Glutamatergic neuron (in vitro differentiated cells): Measurements from ENCODE around the gene NEK11. TPM values are rescaled to one million over a fixed set of nuclear protein-coding genes. Genes with fewer than 3 reads are reported as not detected.

Experiments used
- DNase-seq: peaks from one replicate; pipeline ENCODE4 v3.0.0; 2022
- H3K27ac Mint-ChIP-seq: one replicate; pipeline ENCODE4 v1.8.0; 2020; ENCODE audit warnings: mild to moderate bottlenecking, mixed read lengths, inconsistent platforms; ENCODE audit not compliant: unreplicated experiment
- H3K27me3 Mint-ChIP-seq: one replicate; pipeline ENCODE4 v1.8.0; 2020; ENCODE audit warnings: mild to moderate bottlenecking, moderate library complexity, mixed read lengths, inconsistent platforms; ENCODE audit not compliant: unreplicated experiment
- H3K36me3 Mint-ChIP-seq: one replicate; pipeline ENCODE4 v1.8.0; 2020; ENCODE audit warnings: mild to moderate bottlenecking, mixed read lengths, inconsistent platforms; ENCODE audit not compliant: unreplicated experiment
- H3K4me1 Mint-ChIP-seq: one replicate; pipeline ENCODE4 v1.8.0; 2020; ENCODE audit warnings: mild to moderate bottlenecking, low read depth, mixed read lengths, inconsistent platforms; ENCODE audit not compliant: unreplicated experiment
- H3K4me3 Mint-ChIP-seq: one replicate; pipeline ENCODE4 v1.8.0; 2020; ENCODE audit warnings: mild to moderate bottlenecking, mixed read lengths, inconsistent platforms; ENCODE audit not compliant: unreplicated experiment
- H3K9me3 Mint-ChIP-seq: one replicate; pipeline ENCODE4 v1.8.0; 2020; ENCODE audit warnings: mild to moderate bottlenecking, moderate library complexity, mixed read lengths, inconsistent platforms; ENCODE audit not compliant: unreplicated experiment
- total RNA-seq: library from RNA; stranded (reverse); fragmentation: NEBNext Ultra II Directional; extraction: Animal tissue kit (Norgen Biotek cat#: 25700); gene quantifications from one replicate; pipeline ENCODE4 v1.2.1, GENCODE V29; 2021; ENCODE audit not compliant: unreplicated experiment
- TF ChIP-seq, protein P1 (sequence below): fragments of 200-600 bp; sonication (generic); IDR thresholded peaks from one replicate; pipeline ENCODE4 v1.5.0; 2021; ENCODE audit not compliant: partially characterized antibody, unreplicated experiment

NEK11 gene
- total RNA-seq, 1 donor from 2014 or later = 2.5 TPM

DNA sequence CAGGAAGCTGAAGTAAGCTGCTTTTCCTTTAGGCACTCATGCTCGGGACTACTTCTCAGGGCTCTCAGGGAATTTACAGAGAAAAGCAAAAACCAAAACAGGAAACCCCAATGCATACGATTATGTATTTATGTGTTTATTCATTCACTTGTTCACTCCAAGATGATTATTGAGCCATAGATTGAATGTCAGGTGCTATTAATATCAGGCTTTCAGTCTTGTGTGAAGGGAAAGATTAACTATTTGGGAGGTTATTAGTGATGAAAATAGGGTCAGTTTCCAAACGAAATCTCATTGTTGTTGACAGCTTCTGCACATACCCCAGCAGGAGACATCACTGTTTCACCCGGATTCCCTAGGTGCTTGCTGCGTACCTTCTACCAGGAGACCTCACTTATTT, 135.8 kb downstream of the NEK11 start:
- TF ChIP-seq, protein P1, sequence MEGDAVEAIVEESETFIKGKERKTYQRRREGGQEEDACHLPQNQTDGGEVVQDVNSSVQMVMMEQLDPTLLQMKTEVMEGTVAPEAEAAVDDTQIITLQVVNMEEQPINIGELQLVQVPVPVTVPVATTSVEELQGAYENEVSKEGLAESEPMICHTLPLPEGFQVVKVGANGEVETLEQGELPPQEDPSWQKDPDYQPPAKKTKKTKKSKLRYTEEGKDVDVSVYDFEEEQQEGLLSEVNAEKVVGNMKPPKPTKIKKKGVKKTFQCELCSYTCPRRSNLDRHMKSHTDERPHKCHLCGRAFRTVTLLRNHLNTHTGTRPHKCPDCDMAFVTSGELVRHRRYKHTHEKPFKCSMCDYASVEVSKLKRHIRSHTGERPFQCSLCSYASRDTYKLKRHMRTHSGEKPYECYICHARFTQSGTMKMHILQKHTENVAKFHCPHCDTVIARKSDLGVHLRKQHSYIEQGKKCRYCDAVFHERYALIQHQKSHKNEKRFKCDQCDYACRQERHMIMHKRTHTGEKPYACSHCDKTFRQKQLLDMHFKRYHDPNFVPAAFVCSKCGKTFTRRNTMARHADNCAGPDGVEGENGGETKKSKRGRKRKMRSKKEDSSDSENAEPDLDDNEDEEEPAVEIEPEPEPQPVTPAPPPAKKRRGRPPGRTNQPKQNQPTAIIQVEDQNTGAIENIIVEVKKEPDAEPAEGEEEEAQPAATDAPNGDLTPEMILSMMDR = no peak
- H3K27ac Mint-ChIP-seq = no peak overlapping the region
- H3K4me1 Mint-ChIP-seq = peaks cover 3% of the 10 kb centered on the region
- no peaks in the 10 kb centered on the region for H3K9me3 Mint-ChIP-seq
- no peaks in the 10 kb centered on the region for H3K36me3 Mint-ChIP-seq
- H3K4me3 Mint-ChIP-seq = no peak overlapping the region
- DNase-seq = no peak
- peaks cover 2% of the 10 kb centered on the region for H3K27me3 Mint-ChIP-seq

DNA sequence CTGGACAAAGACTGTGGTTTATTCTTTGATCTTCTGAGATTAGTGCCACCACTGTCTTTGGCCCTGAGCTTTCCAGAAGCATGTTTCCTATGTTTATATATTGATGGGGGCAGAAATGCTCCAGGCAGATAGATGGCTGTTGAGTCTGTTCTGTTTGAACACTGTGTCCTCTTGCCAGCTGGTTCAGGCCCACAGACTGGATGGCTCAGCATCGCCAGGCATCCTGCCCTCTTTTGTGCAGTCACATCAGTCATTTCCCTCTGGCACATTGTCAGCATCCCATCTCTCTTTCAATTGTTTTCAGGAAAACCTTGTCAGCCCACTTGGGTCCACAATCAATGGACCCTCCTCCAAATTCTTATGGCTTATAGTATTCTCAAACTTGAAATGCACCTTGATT, 141.2 kb downstream of the NEK11 start:
- TF ChIP-seq, protein P1 = no peak
- peaks cover 3% of the 10 kb centered on the region for H3K4me1 Mint-ChIP-seq
- no peaks in the 10 kb centered on the region for H3K9me3 Mint-ChIP-seq
- H3K4me3 Mint-ChIP-seq = no peak overlapping the region
- no peaks in the 10 kb centered on the region for H3K27me3 Mint-ChIP-seq
- no peak for DNase-seq
- no peaks in the 10 kb centered on the region for H3K36me3 Mint-ChIP-seq
- H3K27ac Mint-ChIP-seq = no peak overlapping the region

- TF ChIP-seq, protein P1 = no peak
- Mint-ChIP-seq H3K27ac (no peak overlapping the region), H3K36me3 (no peaks in the 10 kb centered on the region), H3K27me3 (no peaks in the 10 kb centered on the region), H3K4me3 (no peak overlapping the region), H3K4me1 (peaks cover 3% of the 10 kb centered on the region), H3K9me3 (no peaks in the 10 kb centered on the region)
- no peak for DNase-seq
These were observed 142.7 kb downstream of the NEK11 start for GRCh38 chr3:131169331-131169730.

DNA sequence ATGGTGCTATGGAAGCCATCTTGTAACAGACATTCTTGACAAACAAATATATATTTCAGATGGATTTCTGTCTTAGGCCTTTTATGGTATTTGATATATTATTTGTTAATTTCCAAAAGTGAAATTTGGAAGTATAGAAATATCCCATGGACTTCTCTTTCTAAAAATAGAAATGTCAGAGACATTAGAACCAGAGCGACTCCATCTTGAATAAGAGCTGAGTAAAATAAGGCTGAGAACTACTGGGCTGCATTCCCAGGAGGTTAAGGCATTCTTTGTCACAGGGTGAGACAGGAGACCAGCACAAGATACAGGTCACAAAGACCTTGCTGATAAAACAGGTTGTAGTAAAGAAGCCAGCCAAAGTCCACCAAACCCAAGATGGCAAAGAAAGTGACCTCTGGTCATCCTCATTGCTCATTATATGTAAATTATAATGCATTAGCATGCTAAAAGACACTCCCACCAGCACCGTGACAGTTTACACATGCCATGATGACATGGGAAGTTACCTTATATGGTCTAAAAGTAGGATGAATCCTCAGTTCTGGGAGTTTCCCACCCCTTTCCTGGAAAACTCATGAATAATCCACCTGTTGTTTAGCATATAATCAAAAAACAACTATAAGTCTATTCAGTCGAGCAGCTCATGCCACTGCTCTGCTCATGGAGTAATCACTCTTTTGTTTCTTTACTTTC, 146.0 kb downstream of the NEK11 start:
- Mint-ChIP-seq H3K36me3 (no peaks in the 10 kb centered on the region), H3K27me3 (no peaks in the 10 kb centered on the region), H3K4me1 (no peaks in the 10 kb centered on the region), H3K9me3 (no peaks in the 10 kb centered on the region), H3K4me3 (no peak overlapping the region), H3K27ac (no peak overlapping the region)
- TF ChIP-seq, protein P1 = no peak
- DNase-seq = no peak

DNA sequence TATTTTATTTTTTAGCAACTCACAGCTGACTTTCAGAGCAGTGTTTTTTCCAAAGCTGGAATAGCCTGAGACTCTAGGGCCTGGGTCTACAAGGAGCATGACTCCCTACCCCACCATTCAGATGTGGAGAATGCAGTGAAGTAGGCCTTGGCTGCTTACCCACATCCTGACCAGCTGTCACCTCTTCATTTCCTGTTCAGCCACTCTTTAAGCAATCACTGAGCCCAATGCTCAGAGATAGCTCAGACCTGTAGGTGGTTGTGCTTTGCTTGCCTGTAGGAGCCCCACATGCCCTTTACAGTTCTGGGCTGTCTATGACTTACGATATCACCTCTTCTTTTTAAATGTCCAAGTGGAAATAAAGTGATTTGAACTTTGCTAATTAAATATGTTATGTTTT, 148.1 kb downstream of the NEK11 start:
- TF ChIP-seq, protein P1 = no peak
- Mint-ChIP-seq H3K4me1 (no peaks in the 10 kb centered on the region), H3K27me3 (no peaks in the 10 kb centered on the region), H3K27ac (no peak overlapping the region), H3K9me3 (no peaks in the 10 kb centered on the region), H3K36me3 (peaks cover 5% of the 10 kb centered on the region), H3K4me3 (no peak overlapping the region)
- DNase-seq = no peak
